ENCODE data around the gene GLI1.
"Not testable (repeated sequence)": the region's sequence is repeated elsewhere in the genome, so short reads cannot be mapped to it uniquely, and the experiment has no call there.

GLI1 gene

DNA sequence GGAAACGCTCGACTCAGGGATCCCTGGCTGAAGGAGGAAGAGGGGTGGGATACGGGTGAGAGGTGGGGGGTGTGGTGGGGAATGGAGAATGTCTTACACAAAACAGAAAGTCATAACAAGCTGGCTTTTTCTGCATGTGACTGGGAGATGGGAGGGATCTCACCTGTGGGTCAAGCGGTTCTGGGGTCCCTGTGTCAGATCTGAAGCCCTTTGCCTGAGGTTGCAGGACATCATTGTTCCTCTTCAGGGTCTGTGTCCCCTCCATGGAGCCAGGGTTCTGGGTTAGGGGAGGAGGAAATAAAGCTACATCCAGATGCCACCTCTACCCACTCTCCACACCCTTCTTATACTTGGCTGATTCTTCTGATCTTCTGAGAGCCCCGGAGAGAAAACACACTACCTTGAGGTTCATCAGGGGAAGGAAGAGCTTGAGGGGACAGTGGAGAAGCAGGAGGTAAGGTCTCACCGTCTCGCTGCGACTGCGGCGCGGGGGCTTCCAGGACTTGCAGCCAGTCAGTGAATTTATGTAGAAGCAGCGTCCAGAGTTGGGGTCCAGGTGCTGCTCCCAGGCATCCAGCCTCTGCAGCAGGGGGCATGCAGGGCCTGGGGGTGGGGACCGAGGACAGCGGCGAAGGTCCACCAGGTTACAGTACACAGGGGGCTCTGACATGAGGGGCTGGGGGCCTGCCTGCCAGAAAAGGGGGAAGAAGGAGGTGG lies 17.6 kb downstream of the GLI1 start:
- no peak for DNase-seq

DNA sequence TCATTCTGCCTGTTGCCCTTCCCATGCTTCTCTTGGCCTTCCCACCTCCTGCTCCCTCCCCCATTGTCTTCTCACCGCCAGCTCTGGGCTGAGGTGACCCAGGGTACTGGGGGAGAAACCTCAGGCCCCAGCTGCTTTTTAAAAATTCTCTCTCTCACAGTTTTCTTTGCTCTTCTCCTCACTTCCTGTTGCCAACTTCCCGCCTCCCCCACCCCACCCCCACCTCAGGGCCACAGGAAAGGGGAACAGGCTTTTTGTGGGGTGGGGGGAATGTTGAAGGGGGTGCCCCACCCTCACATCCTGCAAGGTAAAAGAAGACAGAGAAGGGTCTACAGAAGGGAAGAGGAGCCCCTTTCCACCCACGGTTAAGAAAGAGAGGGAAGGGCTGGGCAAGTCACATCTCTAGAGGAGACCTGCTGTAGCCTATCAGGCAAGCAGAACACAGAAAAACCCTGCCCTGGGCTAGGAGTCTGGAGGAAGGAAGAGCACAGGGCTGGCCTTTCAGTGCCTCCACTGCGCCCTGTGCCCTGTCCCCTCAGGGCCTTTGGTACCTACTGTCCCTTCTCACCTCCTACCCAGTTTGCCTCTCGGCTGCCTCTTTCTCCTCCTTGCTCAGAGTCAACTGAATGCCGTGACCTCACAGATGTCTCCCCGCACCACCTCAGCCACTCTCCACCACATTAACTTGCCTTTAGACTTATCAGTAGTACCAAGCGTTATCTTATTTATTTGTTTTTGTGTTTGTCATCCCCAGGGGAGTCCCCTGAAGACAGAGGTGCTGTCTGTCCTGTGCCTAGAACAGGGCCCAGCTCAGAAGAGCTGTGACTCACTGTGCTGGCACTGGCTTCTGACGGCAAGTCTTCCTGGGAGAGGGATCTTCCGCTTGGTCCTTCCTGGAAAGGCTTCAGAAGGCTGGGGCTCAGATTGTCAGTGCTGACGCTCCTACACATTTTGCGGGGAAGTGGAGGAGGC lies 18.4 kb downstream of the GLI1 start:
- DNase-seq = peak; percentile 14

DNA sequence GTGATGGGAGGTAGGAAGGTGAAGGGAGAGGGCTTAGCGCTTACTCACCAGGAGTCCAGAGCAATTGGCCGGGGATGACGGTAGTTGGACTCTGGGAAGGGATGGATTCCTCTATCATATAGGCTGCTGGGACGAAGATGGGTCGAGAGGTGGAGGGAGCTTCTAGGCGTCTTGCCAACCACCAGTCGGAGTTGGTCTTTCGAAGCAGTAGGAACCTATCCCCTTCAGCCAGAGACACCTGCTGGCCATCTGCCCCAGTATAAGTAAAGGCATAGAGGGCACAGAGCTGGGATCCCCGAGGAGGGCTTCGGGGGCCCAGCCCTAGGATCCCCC lies 19.4 kb downstream of the GLI1 start:
- no peak for DNase-seq

GRCh38 chr12:57479376-57480115 lies 20.0 kb downstream of the GLI1 start, which contains the start of gene ARHGAP9:
TSS of gene ARHGAP9 (minus strand) at chr12:57479866. CDS start at chr12:57479406, 460 bp downstream.
- DNase-seq = peak; percentile 11

GRCh38 chr12:57481671-57482070 lies 22.1 kb downstream of the GLI1 start:
- DNase-seq = no peak

DNA sequence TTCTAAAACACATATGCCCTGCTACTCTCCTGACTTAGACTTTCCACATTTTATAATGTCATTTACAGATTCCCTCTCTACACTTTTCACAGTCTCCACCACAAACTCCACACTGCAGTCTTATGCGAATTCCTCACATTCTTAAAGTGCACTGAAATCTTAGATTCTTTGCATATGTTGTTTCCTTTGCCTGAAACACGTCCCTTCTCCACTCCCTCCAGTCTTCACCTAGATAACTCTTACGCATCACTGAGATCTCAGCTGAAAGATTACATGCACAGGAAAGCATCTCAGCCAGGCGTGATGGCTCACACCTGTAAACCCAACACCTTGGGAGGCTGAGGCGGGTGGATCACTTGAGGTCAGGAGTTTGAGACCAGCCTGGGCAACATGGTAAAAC lies 23.9 kb downstream of the GLI1 start:
- DNase-seq = no peak

GRCh38 chr12:57485695-57486094 lies 26.1 kb downstream of the GLI1 start:
- no peak for DNase-seq

GRCh38 chr12:57487055-57487596 lies 27.5 kb downstream of the GLI1 start:
- DNase-seq = no peak

DNA sequence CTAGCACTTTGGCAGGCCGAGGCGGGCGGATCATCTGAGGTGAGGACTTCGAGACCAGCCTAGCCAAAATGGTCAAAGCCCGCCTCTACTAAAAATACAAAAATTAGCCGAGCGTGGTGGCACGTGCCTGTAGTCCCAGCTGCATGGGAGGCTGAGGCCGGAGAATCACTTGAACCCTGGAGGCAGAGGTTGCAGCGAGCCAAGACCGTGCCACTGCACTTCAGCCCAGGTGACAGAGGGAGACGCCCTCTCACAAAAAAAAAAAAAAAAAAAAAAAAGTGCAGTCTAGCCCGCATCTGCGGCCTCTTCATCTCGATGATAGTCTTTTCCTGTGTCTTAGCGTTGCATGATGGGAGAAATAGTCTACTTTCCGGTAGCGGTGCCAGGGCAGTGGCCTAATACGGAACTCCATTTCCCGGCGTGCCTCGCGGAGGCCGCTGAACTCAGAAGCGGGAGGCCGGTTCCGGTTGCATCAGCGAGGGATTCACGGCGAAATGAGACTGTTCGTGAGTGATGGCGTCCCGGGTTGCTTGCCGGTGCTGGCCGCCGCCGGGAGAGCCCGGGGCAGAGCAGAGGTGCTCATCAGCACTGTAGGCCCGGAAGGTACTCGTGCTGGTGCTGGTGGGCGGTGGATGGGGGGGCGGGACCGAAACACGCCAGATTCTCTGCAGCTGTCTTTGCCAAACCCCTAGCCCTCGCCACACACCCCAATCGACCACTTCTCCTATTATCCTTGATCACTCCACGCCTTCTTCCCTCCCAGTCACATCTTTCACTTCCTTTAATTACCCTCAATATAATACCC lies 28.2 kb downstream of the GLI1 start, which contains the start of gene MARS1:
Gene MARS1, plus strand, starts transcription at position 472 of the 805 bp plus-strand sequence. Its CDS starts 23 bp downstream, at position 495.
- peak; percentile 83 for DNase-seq

GRCh38 chr12:57488402-57489156 lies 29.0 kb downstream of the GLI1 start:
- no peak for DNase-seq

DNA sequence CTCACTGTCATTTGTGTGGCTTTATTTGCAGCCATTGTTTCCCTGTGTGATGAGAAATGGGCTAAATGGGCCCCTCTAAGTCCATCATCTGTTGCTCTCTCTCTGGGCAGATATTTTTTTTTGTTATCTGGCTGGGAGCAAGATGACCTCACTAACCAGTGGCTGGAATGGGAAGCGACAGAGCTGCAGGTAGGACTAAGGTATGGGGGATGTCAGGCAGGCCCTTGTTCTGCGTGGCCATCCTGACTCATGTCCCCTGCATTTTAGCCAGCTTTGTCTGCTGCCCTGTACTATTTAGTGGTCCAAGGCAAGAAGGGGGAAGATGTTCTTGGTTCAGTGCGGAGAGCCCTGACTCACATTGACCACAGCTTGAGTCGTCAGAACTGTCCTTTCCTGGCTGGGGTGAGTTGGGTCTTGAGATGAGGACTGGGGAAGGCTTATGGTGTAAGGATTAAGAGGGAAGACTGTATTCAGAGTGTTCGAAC lies 29.6 kb downstream of the GLI1 start:
- DNase-seq = no peak

GRCh38 chr12:57490126-57490525 lies 30.5 kb downstream of the GLI1 start:
- DNase-seq = no peak

DNA sequence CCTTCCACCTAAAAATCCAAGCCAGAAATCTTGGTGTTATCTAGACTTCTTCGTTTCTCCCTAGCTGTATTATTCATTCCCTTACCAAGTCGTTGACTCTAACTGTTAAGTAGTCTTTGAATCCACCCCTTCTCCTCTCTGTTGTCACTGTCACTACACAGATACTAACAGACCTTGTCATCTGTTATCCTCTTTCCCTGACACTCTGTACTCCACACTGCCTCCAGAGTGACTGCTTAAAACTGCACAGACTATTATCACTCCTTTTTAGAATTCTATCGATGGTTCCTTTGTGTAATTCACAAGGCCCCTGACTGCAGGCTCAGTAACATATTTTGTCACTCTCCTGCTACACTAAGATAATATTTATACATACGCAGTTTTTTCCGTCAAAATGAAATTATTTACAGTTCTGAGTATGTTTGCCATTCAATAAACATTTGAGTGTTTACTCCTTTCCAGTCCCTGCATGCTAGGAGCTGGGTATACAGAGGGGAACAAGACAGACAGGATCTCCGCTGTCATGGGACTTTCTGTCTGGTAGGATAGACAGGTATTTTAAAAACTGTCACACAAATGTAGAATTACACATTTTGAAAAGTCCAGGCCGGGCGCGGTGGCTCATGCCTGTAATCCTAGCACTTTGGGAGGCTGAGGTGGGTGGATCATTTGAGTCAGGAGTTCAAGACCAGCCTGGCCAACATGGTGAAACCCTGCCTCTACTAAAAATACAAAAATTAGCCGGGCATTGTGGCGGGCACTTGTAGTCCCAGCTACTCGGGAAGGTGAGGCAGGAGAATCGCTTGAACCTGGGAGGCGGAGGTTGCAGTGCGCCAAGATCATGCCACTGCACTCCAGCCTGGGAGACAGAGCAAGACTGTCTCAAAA lies 32.1 kb downstream of the GLI1 start:
- DNase-seq = no peak

GRCh38 chr12:57495051-57495701 lies 35.6 kb downstream of the GLI1 start:
- not testable (repeated sequence) for DNase-seq

DNA sequence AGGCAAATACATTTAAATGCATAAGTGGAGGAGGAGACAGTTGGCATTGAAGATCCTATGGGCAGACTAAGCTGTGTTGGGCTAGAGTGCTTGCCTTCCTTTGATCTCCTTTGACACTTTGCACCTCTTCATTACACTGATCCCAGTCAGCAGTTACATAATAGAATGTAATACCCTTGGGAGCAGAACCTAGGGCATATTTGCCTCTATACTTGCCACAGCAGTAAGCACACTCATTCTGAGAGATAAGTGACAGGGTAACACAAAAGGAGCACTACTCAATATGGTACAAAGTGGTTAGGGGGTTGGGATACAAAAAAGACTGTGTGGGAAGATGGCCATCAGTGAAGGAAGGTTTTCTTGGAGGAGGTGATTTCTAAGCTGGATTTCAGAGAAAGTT lies 37.2 kb downstream of the GLI1 start:
- DNase-seq = no peak

GRCh38 chr12:57497223-57498131 lies 37.9 kb downstream of the GLI1 start:
- no peak for DNase-seq

DNA sequence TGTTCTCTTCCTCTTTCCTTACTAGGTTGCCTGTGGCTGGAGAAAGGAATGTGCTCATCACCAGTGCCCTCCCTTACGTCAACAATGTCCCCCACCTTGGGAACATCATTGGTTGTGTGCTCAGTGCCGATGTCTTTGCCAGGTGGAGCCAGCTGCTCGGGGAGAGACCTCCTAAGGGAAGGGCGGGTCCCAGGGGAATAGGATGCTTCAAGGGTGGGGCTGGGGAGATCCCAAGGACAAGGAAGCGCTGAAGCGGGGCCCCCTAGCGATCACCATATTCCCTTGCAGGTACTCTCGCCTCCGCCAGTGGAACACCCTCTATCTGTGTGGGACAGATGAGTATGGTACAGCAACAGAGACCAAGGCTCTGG lies 38.5 kb downstream of the GLI1 start:
- no peak for DNase-seq

- DNase-seq = no peak
Measured at GRCh38 chr12:57498571-57498970, 39.0 kb downstream of the GLI1 start.
